Lung (tissue), 12 donors: ENCODE results near the gene CAMK4. TPM values are rescaled to one million over a fixed set of nuclear protein-coding genes. Genes with fewer than 3 reads are reported as not detected.

Experiments
- ATAC-seq: fragments of 200-7000 bp; cut with Tn5 transposase; one replicate; pipeline ENCODE4 v1.9.1; 2020; ENCODE audit warnings: moderate number of reproducible peaks; ENCODE audit not compliant: insufficient read depth, low FRiP score
- DNase-seq, 3 donors: peaks; one replicate each; pipeline ENCODE4 v3.0.0-alpha.2; 2013 to 2017
- H3K27ac ChIP-seq, 2 donors: one replicate each; pipeline ENCODE4 v1.5.1; 2013; ENCODE audit warnings: mild to moderate bottlenecking in 2 of 2, moderate library complexity in 2 of 2, control low read depth in 1 of 2, inconsistent platforms in 1 of 2, low read depth in 1 of 2, low read length in 1 of 2
- H3K27me3 ChIP-seq, 3 donors: one replicate each; pipeline ENCODE4 v1.5.1; 2013; ENCODE audit warnings: low read length in 2 of 3; ENCODE audit not compliant: control insufficient read depth in 3 of 3, insufficient read depth in 3 of 3
- H3K36me3 ChIP-seq, 4 donors: one replicate each; pipeline ENCODE4 v1.5.1; 2013; ENCODE audit warnings: low read length in 4 of 4, mild to moderate bottlenecking in 1 of 4, moderate library complexity in 1 of 4; ENCODE audit not compliant: control insufficient read depth in 4 of 4, insufficient read depth in 4 of 4
- H3K4me1 ChIP-seq, 5 donors: one replicate each; pipeline ENCODE4 v1.5.1; 2013; ENCODE audit warnings: low read length in 5 of 5, mild to moderate bottlenecking in 2 of 5, moderate library complexity in 1 of 5; ENCODE audit not compliant: control insufficient read depth in 5 of 5, insufficient read depth in 5 of 5
- H3K4me3 ChIP-seq: one replicate; pipeline ENCODE4 v1.5.1; 2013; ENCODE audit warnings: mild to moderate bottlenecking, control low read depth, moderate library complexity
- H3K9ac ChIP-seq, 2 donors: one replicate each; pipeline ENCODE4 v1.5.1; 2013; ENCODE audit warnings: low read length in 2 of 2, control low read depth in 1 of 2; ENCODE audit not compliant: insufficient read depth in 1 of 2
- H3K9me3 ChIP-seq, 4 donors: one replicate each; pipeline ENCODE4 v1.5.1; 2013; ENCODE audit warnings: low read length in 3 of 4, mild to moderate bottlenecking in 1 of 4, moderate library complexity in 1 of 4; ENCODE audit not compliant: control insufficient read depth in 4 of 4, insufficient read depth in 3 of 4
- WGBS, 2 donors: extraction: QIAGEN DNeasy Blood & Tissue Kit; methylation state at CpG; one replicate each; pipeline ENCODE4 v1.1.7; 2013; 5-methylcytosine and 5-hydroxymethylcytosine counted together
- polyA plus RNA-seq, 2 donors: library from polyadenylated mRNA; stranded (reverse); fragments of 200-250 nt; gene quantifications; one replicate each; pipeline ENCODE4 v1.2.1, GENCODE V29; 2013
- total RNA-seq, 2 donors: library from RNA; depleted of rRNA in 1 of 2; stranded (reverse); fragments of >200 nt in 1 of 2; gene quantifications; one replicate each; pipeline ENCODE4 v1.2.1, GENCODE V29; 2014 to 2021
- TF ChIP-seq, protein P1 (sequence below): IDR thresholded peaks from 2 replicates; pipeline ENCODE4 v1.5.1; 2012; ENCODE audit warnings: mild to moderate bottlenecking; ENCODE audit errors: control extremely low read depth, extremely low read depth
- donor health status: control.
- donor health status: control.
- donor health status: Bipolar disorder and iron deficiency.
- donor health status: healthy.
- donor health status: DM: yes; HTN: yes; CAD: no.

Gene CAMK4
- total and polyA plus RNA-seq, 4 donors = 0.18 to 27.7 (median 0.73) TPM

DNA sequence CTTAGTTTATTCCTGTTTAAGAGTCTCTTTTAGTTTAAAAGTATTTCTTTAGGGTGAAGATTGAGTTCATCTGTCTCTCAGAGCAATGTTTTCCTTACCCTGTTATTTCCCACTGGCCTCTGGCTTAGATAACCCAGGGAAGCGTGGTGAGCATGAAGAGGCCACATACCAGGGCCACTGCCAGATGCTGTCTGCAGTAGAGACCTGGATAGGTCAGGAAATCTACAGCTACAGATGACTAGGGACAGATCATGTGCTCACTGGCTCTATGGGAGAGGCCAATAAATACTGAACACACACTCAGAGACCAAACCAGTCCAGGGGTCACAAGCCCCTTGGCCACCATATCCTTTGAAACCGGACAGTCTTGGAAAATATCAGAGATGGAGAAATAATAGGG is 136.0 kb downstream of the CAMK4 start:
- no peak for DNase-seq
- Histone ChIP-seq H3K9ac (no peak overlapping the region), H3K4me3 (no peak overlapping the region), H3K4me1 (no peaks in the 10 kb centered on the region), H3K27me3 (no peaks in the 10 kb centered on the region), H3K36me3 (no peaks in the 10 kb centered on the region), H3K9me3 (no peaks in the 10 kb centered on the region), H3K27ac (no peak overlapping the region)
- ATAC-seq = no peak
- TF ChIP-seq, protein P1, sequence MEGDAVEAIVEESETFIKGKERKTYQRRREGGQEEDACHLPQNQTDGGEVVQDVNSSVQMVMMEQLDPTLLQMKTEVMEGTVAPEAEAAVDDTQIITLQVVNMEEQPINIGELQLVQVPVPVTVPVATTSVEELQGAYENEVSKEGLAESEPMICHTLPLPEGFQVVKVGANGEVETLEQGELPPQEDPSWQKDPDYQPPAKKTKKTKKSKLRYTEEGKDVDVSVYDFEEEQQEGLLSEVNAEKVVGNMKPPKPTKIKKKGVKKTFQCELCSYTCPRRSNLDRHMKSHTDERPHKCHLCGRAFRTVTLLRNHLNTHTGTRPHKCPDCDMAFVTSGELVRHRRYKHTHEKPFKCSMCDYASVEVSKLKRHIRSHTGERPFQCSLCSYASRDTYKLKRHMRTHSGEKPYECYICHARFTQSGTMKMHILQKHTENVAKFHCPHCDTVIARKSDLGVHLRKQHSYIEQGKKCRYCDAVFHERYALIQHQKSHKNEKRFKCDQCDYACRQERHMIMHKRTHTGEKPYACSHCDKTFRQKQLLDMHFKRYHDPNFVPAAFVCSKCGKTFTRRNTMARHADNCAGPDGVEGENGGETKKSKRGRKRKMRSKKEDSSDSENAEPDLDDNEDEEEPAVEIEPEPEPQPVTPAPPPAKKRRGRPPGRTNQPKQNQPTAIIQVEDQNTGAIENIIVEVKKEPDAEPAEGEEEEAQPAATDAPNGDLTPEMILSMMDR = no peak
- 76 to 78% methylated on average over 2 of the region's 2 CpGs for WGBS, 2 donors

DNA sequence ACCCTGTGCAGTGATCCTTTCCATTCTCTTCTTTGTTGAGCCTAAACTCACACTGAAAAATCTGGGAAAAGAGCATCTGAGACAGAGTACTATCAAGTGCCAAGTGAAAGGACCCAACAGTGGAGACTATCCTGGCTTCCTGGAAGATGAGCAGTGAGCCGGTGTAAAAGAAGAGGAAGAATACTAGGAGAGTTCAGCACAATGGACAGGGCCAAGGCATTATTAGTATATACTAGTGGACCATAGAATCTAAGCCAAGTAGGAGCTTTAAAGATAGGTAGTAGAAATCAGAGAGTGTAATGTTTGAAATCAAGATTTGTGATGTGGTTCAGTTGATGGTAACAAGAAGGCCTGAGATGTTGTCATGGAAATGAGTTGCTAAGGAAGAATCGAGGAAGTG is 140.8 kb downstream of the CAMK4 start:
- Histone ChIP-seq H3K4me3 (no peak overlapping the region), H3K9me3 (no peaks in the 10 kb centered on the region), H3K27me3 (no peaks in the 10 kb centered on the region), H3K9ac (no peak overlapping the region), H3K36me3 (no peaks in the 10 kb centered on the region), H3K27ac (no peak overlapping the region), H3K4me1 (no peaks in the 10 kb centered on the region)
- DNase-seq (peak in 2 of 3 donors; percentile 13 to 53), ATAC-seq (no peak)
- TF ChIP-seq, protein P1 = no peak
- WGBS, 2 donors = 79 to 81% methylated on average over 2 of the region's 2 CpGs

DNA sequence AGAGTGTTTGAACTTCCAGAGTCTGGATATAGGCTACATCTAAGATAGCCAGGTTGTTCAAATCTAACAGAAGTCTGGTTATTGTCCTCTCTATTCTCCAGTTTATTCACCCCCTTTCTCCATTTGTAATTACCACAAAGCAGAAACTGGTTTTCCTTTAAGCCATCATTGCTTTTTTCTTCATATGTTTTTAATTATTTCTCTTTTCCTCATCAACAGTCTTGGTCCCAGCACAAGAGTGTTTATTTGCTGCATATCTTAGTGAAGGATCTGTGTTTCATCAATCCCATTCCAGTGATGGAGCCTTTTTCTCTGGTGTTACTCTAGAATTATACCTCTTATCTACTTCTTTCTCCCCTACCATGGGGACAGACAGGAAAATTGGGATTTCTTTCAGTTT is 142.2 kb downstream of the CAMK4 start:
- Histone ChIP-seq H3K4me1 (no peaks in the 10 kb centered on the region), H3K36me3 (no peaks in the 10 kb centered on the region), H3K27ac (no peak overlapping the region), H3K4me3 (no peak overlapping the region), H3K9ac (no peak overlapping the region), H3K9me3 (no peaks in the 10 kb centered on the region), H3K27me3 (no peaks in the 10 kb centered on the region)
- ATAC-seq (no peak), DNase-seq (no peak)
- TF ChIP-seq, protein P1 = no peak

DNA sequence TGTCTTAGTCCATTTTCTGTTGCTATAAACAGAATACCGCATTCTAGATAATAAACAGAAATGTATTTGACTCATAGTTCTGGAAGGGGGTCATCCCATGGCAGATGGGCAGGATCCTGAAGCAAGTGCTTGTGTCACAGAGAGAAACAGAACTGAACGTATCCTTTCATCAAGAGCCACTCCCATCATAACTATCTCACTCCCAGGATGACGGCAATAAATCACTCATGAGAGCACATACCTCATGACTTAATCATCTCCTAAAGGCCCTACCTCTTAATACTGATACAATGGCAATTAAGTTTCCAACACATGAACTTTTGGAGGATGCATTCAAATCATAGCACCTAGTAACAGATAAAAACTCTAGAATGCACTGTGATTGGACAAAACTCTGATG is 142.9 kb downstream of the CAMK4 start:
- WGBS, 2 donors = 83% methylated on average over 3 of the region's 3 CpGs
- ATAC-seq (no peak), DNase-seq (no peak)
- TF ChIP-seq, protein P1 = no peak
- H3K9me3 ChIP-seq = no peaks in the 10 kb centered on the region
- H3K36me3 ChIP-seq = no peaks in the 10 kb centered on the region
- H3K4me1 ChIP-seq = no peaks in the 10 kb centered on the region
- H3K4me3 ChIP-seq = no peak overlapping the region
- no peak overlapping the region for H3K9ac ChIP-seq
- H3K27me3 ChIP-seq = no peaks in the 10 kb centered on the region
- H3K27ac ChIP-seq = no peak overlapping the region
